Fibroblast of skin of left quadriceps (primary cell): Measurements from ENCODE around the gene L3MBTL4.
"Not testable (repeated sequence)": the region's sequence is repeated elsewhere in the genome, so short reads cannot be mapped to it uniquely, and the experiment has no call there.

Source experiments
- DNase-seq, 2 experiments: peaks; one replicate each; pipeline ENCODE4 v3.0.0-alpha.2; 2013; ENCODE audit warnings: low read depth in 2 of 2

Gene L3MBTL4

DNA sequence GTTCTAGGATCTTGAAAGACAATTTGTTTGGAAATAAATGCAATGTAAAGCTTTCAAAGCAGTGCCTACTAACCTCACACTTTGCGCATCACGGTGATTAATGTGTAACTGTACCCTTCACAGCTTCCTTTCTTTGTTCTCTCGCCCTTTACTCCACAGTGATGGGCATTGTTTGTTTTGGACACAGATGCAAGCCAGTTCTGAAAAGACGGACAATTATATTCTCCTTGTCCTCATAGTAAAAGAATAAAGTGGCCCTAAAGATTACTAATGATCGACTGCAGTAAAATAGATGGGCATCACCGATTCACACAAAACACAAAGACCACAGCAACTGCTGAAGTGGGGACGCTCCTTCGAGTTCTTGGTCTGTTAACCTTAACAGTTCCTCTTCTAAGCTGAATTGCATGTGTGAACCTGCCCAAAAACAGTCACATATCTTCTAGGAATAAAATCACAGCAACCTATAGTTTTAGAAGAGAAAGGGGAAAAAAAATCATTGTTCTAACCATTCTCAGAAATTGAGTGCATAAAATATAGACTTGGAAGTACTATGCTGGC is 7.7 kb downstream of the L3MBTL4 start:
- DNase-seq = no peak

DNA sequence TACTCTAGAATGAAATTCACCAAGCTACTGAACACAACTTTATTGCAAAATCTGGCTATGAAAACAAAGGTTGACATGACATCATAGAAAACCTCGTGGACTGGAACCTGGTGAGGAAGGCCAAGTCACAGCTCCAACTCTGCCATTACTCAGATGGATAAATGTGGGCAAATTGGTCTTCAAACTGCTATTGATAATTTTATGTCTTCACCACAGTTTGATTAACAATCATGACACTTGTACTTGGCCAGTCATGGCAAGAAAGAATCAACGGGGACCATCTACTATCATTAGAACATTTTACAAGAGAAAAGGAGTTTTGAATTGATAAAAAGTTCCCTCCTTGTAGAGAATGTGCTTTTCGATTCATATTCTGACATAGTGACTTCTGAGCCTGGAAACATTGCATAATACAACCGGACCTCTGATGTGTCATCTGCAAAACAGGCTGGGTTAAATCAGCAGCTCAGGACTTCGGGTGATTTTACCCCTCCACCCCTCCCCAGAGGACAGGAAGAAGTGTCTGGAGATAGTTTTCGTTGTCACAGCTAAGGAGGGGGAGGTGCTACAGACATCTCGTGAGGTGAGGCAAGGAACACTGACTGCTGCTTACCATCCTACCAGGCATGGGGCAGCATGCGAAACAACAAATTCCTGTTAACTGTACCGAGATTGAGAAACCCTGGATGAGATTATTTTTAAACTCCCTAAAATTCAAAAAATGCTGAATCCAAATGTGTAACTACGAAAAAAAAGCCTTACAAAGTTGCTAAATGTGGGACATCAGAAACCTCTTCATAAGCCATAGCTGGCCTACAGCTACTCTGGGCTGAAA is 8.4 kb downstream of the L3MBTL4 start:
- peak in 1 of 2 experiments; percentile 16 for DNase-seq

DNA sequence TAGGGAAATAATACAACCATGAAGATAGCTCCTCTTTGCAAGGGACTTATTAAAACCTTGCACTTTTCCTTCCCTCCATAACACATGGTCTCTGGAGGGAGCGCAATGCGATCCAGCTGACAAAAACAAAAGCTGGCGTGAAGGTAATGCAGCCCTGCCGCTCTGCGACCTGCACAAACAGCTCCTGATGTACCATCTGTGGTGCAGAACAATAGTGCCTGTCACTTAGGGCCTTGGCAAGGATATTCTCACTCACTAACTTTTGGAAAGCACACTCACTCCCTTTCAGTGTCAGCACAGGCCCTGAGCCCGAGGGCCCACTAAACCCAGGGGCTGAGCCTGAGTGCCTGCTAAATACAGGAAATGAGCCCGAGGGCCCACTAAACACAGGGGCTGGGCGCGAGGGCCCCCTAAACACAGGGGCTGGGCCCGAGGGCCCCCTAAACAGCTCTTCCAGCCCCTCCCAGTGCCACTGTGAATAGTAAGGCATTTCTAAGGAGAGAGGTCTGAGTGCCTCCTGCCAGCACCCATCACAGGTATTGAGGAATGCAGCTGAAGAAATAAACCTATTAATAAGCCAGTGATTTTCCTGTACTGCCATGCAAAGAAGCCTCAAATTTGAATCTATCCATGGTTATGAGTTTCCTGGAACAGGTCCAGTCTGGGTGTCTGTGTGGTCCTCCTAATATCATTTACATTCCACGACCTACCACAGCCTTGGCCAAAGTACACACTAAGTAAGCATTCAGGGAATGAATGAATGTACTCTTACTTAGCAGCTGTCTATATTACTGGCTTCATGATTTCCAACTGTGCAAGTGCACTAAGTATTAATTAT is 9.3 kb downstream of the L3MBTL4 start:
- no peak for DNase-seq

DNA sequence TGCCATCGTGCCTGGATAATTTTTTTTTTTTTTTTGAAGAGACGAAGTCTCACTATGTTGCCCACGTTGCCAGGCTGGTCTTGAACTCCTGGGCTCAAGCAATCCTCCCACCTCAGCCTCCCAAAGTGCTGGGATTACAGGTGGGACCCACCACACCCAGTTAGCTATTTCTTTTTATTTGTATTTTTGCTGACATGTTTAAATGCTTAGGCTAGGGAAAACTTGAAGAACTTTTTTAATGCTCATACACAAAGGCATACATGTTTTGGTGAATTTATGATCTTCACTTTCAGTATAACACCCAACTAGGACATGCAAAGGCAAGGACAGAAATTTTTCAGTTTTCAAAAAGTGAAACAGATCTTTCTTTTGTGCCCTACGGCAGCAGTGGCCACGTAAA is 9.9 kb downstream of the L3MBTL4 start:
- no peak for DNase-seq

DNA sequence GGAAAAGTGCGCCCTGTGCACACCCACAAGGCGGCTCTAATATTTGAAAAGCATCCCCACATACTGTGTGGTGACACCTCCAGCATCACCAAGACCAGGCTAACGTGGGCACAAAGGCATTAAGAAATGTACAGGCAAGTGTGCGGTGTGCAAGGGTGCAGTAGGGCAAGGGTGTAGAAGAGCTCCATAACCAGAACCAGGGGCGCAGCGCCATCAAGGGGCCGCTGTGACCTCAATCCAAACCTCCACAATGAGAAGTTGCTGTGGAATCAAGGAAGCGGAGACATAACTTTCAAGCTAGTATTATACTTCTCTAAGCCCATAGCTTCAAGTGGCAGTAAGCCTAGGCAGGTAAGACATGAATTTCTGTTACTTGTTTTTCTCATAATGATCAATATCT is 13.0 kb downstream of the L3MBTL4 start:
- no peak for DNase-seq

DNA sequence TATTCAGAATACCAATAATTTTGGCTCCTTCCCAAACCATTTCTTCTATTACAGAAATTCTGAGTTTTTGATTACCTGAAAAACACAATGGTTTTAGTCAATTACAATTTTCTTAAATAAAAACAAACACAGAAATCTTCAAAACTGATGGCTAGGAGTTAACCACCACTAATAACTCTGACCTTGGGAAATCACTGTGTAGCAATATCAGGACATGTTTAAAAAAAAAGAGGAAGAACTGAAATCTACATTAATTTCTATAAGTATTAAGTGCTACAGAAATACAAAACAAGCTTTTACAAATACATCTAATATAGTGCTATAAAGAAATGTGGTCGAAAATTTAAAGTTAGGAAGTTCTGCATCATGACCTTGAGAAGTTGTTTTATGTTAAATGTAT is 14.9 kb downstream of the L3MBTL4 start:
- DNase-seq = no peak

DNA sequence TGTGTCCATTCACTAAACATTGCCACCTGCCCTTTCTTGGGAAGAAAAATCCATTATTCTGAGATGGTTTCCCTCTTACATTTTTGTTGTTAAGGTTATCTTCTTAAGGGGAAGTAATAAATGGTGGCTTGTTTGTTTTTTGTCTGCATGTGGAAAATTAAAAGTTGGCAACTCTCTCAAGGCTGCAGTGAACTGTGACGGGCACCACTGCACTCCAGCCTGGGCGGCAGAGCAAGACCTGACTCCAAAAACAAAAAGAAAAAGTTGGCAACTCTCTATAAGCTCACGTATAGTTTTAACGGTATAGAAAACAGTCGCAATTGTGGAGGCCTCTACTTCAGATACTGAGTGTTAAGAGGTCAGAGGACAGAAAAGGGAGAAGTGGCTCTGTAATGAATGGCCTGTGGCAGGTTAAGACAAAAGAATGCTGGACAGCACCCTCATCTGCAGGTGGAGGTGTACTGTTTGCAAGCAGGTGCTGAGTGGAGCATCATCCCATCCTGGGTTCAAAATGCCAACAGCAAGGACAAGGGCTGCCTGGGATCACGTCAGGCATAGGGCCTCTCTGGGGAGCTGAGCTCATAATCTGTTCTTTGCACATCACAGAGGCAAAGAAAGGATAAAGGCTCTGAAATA is 16.7 kb downstream of the L3MBTL4 start:
- no peak for DNase-seq

DNA sequence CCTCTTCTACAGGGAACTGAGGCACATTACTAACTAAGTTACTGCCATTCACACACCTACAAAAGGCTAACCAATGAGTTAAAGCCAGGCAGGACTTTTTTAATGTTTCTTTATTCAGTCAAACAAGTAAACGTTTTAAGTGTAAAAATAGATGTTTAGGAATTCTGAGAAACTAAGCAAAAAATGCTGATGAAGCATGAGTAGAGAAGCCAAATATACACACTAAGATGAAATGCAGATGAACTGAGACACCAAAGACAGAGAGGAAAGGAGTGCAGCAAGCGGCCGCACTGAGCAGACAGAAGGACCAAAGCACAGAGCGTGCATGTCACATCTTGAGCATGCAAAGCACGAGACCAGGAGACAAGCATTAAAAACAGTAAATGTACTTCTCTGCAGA is 17.9 kb downstream of the L3MBTL4 start:
- DNase-seq = no peak

DNA sequence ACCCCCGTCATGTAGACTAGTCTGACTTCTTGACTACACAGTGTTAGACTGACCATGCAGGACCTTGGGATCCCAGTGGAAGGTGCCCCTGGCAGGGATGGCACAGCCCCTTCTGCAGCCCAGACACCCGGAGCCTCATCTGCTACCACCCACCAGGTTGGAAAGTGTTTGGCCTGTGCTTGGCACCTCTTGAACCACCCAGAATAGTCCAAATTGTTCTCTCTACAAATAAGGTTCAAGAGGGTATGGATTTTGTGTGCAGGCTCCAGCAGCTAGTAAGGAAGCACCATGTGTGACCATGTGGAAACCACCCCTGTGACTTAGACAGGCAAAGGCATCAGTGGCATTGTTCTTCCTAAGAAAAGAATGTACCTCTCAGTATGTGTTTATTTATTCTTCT is 18.4 kb downstream of the L3MBTL4 start:
- DNase-seq = no peak

DNA sequence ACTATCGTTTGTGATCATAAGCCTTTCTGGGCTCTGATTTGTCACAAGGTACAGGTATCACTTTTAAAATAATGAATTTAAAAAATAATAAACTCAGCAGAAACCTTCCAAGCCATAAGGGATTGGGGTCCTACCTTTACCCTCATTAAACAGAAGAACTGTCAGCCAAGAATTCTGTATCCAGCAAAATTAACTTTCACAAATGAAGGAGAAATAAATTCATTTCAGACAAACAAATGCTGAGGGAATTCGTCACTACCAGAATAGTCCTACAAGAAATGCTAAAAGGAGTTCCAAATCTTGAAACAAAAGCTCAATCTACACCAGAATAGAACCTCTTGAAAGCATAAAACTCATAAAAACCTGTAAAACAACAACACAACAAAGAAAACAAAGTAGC is 25.7 kb downstream of the L3MBTL4 start:
- DNase-seq = no peak

DNA sequence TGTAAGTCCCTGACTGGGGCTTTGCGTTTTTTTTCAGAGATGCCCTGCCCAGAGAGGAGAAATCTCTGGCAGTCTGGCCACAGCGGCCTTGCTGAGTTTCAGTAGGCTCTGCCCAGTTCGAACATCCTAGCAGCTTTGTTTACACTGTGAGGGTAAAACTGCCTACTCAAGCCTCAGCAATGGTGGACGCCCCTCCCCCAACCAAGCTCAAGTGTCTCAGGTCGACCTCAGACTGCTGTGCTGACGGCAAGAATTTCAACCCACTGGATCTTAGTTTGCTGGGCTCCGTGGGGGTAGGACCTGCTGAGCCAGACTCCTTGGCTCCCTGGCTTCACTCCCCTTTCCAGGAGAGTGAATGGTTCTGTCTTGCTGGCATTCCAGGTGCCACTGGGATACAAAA is 31.7 kb downstream of the L3MBTL4 start:
- DNase-seq = no peak

DNA sequence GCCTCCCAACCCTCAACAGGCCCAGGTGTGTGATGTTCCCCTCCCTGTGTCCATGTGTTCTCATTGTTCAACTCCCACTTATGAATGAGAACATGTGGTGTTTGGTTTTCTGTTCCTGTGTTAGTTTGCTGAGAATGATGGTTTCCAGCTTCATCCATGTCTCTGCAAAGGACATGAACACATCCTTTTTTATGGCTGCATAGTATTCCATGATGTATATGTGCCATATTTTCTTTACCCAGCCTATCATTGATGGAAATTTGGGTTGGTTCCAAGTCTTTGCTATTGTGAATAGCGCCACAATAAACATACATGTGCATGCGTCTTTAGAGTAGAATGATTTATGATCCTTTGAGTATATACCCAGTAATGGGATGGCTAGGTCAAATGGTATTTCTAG is 37.2 kb downstream of the L3MBTL4 start:
- DNase-seq = not testable (repeated sequence)

DNA sequence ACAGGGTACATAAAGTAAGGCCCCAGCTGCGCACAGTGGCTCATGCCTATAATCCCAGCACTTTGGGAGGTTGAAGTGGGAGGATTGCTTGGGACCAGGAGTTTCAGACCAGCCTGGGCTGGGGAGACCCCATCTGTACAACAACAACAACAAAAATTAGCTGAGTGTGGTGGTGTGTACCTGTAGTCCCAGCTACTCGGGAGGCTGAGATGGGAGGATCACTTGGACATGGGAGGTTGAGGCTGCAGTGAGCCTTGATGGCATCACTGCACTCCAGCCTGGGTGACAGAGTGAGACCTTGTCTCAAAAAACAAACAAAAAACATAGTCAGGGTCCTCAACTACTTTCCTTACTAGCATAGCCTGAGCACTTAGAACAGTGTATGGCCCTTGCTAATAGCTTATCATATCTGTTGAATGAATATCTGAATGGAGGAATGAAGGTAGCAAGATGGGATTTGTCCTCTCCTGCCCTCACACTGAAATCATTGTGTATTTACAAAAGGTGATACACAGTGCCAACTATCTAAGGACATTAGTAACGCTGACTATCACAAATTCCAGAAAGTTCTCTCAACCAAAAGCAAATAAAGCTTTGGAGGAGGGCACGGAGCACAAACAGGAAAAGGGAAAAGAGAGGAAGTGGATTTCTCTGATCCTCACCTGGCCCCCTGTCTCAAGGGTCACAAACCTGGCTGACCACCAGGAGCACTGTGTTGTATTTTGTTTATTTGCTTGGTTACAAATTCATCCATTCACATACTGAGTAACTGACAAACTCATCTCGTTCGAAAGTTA is 38.1 kb downstream of the L3MBTL4 start:
- no peak for DNase-seq

DNA sequence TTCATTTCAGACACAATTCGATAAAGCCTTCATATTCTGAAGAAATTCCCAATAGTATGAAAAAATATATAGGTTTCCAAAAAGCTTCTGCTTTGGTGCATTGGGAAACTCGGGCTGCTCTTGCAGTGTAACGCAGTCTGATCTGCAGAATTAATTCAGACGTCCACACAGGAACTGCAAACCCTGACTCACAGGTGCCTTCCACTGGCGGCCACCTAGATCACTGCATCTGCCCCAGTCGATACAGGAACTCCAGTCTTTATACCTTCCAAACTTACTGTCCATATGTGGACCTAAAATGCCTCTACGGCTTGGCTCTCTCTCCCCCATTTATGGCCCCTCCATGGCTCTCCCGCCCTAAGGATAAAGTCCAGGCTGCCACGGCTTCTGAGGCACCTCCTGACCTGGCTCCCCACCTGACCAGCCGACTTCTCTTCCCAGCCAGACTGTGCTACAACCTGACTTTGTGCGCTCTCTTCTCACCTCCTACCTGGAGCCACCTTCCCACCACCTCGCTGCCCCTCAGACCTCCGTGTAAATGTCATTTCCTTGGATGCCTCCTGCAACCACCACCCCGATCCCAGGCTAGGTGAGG is 39.7 kb downstream of the L3MBTL4 start:
- DNase-seq = no peak

DNA sequence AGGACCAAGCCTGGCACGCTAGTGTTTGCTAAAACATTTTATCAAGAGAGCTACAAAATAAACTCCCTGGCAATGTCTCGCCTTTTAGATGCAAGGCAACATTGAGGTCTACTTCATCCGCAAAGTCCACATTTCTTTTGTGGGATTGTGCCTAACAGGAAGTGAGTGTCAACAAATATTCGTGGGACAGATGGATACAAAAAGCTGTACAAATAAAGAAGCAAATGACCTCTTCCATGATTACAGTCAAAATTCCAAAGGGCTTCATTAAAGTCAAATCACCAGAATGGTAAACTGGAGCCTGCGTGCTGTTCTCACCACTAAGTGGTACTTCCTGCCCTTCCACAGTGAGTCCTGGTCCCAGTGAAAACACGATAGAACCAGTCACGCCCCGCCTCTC is 40.4 kb downstream of the L3MBTL4 start:
- DNase-seq = no peak

DNA sequence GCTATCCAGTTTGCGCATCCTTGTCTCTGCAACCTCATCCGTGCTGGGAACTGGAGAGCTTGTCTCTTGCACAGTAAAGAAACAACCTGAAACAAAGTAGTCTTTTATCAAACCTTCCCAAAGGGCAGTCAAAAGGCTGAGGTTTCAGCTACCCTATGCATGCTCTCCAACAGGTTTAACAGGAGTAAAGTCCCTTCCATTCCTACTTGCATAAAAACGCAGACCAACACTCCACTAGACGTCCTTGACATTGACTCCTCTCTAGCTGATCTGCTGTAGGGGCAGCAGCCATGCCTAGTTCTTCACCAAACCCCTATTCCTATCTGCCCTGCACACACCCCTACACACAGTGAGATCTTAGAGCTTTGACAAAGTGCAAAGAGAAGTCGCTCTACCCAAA is 41.5 kb downstream of the L3MBTL4 start:
- no peak for DNase-seq

DNA sequence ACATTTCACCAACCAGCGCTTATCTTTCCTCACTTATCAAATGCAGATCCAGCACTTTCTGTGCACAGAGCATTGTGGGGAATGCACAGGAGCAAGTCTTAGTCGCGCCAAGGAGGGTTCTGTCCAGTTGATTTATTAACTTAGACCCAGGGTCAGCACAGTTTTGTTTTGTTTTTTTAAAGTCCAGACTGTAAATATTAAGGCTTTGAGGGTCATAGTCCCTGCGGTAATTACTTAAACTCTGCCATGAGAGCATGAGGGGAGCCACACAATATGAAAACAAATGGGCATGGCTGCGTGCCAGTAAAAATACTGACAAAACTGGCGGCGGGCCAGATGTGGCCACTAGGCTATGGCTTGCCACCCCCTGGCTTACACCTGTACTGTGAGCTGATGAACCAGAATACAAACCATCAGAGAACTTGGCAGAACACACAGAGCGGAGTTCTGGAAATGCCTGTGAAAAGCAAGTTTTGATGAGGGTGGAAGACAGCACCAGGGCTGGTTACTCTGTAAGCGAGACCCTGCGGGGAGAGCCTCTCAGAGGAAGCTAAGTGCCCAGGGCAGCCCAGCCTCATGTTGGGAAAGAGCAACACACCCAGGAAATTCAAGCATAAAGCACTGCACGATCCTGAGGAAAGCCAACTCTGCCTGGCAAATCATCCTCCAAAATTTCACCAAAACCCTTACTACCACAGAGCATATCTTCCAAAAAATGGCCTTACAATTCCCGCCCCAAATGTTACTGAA is 43.6 kb downstream of the L3MBTL4 start:
- DNase-seq = no peak

DNA sequence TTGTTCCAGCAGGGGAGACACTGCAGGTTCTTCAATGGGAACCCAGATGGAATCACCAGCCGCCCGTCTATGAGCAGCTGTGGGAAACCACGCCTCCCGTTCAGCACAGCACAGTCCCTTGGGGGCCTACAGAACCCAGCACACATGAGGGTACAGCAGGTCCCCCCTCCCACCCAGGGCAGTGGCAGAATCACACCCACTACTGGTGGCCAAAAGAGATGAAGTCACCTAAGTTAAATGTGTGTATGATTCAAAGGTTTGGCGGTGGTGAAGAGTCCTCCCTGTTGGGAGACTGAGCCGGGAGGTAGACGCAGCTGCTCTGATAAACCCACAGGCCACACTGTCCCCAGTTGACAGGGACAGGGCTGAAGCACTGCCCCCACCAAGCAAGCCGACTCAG is 44.3 kb downstream of the L3MBTL4 start:
- no peak for DNase-seq

DNA sequence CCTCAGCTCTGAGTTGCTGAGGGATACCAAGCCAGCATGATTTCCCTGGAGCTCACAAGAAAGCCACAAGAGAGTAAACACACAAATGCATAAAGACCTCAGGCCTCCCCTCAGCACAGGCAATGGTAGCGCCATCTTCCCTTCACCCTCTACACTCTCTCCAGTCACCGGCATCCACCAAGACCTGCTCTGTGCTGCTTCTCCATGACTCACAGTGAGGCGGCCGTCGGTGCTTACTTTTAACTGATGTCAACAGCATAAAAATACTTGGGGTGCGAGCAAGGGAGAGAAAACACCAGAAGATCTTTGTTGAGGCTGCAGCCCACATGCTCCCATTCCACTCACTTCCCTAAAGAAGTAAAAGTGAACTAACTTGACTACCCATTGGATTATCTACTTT is 46.7 kb downstream of the L3MBTL4 start:
- no peak for DNase-seq

DNA sequence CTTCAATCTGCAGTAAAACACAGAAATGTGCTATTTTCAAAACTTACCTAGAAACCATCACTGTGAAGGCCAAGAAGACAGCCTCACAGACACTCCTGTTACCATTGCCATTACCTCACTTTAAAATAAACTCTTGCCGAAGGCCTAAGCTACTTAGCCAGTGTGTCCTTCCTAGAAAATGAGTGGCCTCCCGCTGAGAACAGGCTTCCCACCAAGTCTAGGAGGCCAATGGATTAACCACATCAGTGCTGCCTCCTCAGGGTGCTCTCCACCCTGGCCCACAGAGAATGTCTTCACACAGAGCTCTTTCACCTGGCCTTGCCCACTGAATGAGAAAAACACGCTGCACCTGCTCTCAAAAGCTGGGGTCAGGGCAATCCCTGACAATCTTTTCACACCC is 47.5 kb downstream of the L3MBTL4 start:
- DNase-seq = no peak
